Uterus (tissue), 4 donors: ENCODE results near the gene KCNJ10. TPM values are rescaled to one million over a fixed set of nuclear protein-coding genes. Genes with fewer than 3 reads are reported as not detected.

ENCODE experiments used
- DNase-seq, 2 donors: peaks; one replicate each; pipeline ENCODE4 v3.0.0-alpha.2; 2019 to 2020
- H3K27ac ChIP-seq, 2 donors: fragments of 200-600 bp; sonication (generic); 1 replicate in 1 of 2; 2 replicates in 1 of 2; pipeline ENCODE4 v1.5.1; 2016 to 2018
- H3K27me3 ChIP-seq, 2 donors: fragments of 200-600 bp; sonication (generic); one replicate each; pipeline ENCODE4 v1.5.1; 2018 to 2019; ENCODE audit warnings: control low read depth in 1 of 2
- H3K36me3 ChIP-seq, 2 donors: fragments of 200-600 bp; sonication (generic); one replicate each; pipeline ENCODE4 v1.5.1; 2019; ENCODE audit warnings: control low read depth in 1 of 2
- H3K4me1 ChIP-seq, 2 donors: fragments of 200-600 bp; sonication (generic); one replicate each; pipeline ENCODE4 v1.5.1; 2018 to 2019; ENCODE audit warnings: control low read depth in 1 of 2
- H3K4me3 ChIP-seq, 2 donors: fragments of 200-600 bp; sonication (generic); 1 replicate in 1 of 2; 2 replicates in 1 of 2; pipeline ENCODE4 v1.5.1; 2018 to 2019; ENCODE audit warnings: mild to moderate bottlenecking in 1 of 2
- H3K9me3 ChIP-seq, 2 donors: fragments of 200-600 bp; sonication (generic); one replicate each; pipeline ENCODE4 v1.5.1; 2019; ENCODE audit warnings: control low read depth in 1 of 2
- POLR2A ChIP-seq, 2 donors: fragments of 450-650 bp; IDR thresholded peaks; one replicate each; pipeline ENCODE4 v1.6.1; 2016; ENCODE audit warnings: antibody characterized with exemption in 2 of 2, mild to moderate bottlenecking in 1 of 2, moderate library complexity in 1 of 2
- intact Hi-C: fragments of 100-400 bp; cut with DNase I; formaldehyde crosslinking; loops from one replicate; pipeline ENCODE4 v1.15.1; 2023; ENCODE audit warnings: low total_unique reads
- total RNA-seq, 4 donors: library from RNA; depleted of rRNA in 3 of 4; stranded (reverse); fragments of >200 nt in 3 of 4; gene quantifications; one replicate each; pipeline versions ENCODE4 v1.1.0 to v1.2.4, GENCODE V29; 2014 to 2023
- TF ChIP-seq, protein P1 (sequence below), 4 experiments: fragments of 200-600 bp in 2 of 4; fragments of 450-650 bp in 2 of 4; sonication (generic) in 2 of 4; IDR thresholded peaks; one replicate each; pipeline ENCODE4 v1.5.1; 2016 to 2019; ENCODE audit warnings: antibody characterized with exemption in 4 of 4, mild to moderate bottlenecking in 2 of 4, moderate library complexity in 1 of 4
- donor health status: DM: yes; HTN: yes; CAD: no.

The KCNJ10 gene
- total RNA-seq, 4 donors from 2014 or later, result 0.58 TPM; not detected in 3

DNA sequence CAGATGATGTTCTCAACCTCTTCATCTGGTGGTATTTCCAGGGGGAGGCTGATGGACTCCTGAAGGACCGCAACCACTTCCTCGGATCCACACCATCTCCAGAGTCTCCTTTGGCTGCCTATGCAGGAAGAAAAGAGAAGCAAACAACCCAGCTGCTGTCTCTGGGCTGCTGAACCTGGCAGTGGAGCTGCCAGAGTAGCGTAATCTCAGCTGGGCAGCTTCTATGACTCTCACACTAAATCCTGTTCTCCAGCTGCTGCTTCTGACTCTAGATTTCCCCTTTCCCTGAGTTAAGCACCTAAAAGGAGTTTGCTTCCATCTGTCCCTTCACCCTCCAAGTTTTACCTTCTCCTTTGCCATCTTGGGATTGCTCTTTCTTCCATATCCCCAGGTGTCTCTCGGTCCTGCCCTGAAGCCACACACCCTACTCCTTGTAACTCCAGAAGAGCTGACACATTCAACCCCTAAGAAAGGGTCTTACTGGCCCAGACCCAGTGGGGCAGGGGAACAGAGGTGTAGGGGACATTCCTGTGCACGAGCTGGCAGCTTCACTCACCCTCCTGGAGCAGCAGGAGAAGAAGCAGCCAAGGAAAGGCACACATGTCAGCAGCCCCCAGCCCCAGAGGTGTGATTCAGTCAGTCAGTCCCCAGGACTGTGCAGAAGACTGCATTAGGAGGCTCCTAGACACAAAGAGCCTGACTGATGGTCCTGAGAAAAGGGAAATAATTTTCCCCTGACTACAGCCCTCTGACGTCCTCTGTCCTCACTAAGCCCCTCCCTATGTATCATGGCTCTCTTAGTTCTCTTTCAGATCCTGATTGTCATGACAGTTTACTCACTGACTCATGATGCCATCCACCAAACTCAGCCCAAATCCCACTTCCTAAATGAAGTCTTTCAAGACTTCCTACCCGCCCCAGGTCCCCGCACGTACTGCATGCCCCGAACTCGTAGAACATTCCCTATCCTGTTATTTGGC lies 116.1 kb downstream of the KCNJ10 start, which contains the start of gene SLAMF9:
Gene SLAMF9 (minus strand): TSS at position 702 of the 980 bp plus-strand sequence. CDS start 100 bp downstream, at position 602.
- no peaks in the 10 kb centered on the region for H3K4me1 ChIP-seq
- intact Hi-C loops, result no loop called here
- no peak within 1 kb of the TSS for H3K4me3 ChIP-seq
- DNase-seq, result no peak
- H3K36me3 ChIP-seq, result no peaks in the 10 kb centered on the region
- no peak within 1 kb of the TSS for H3K27ac ChIP-seq
- no peak for TF ChIP-seq POLR2A (IDR thresholded peaks at IDR 0.05)
- TF ChIP-seq, protein P1, sequence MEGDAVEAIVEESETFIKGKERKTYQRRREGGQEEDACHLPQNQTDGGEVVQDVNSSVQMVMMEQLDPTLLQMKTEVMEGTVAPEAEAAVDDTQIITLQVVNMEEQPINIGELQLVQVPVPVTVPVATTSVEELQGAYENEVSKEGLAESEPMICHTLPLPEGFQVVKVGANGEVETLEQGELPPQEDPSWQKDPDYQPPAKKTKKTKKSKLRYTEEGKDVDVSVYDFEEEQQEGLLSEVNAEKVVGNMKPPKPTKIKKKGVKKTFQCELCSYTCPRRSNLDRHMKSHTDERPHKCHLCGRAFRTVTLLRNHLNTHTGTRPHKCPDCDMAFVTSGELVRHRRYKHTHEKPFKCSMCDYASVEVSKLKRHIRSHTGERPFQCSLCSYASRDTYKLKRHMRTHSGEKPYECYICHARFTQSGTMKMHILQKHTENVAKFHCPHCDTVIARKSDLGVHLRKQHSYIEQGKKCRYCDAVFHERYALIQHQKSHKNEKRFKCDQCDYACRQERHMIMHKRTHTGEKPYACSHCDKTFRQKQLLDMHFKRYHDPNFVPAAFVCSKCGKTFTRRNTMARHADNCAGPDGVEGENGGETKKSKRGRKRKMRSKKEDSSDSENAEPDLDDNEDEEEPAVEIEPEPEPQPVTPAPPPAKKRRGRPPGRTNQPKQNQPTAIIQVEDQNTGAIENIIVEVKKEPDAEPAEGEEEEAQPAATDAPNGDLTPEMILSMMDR (IDR thresholded peaks at IDR 0.05), result no peak
- H3K27me3 ChIP-seq, result no peaks in the 10 kb centered on the region
- H3K9me3 ChIP-seq, result no peaks in the 10 kb centered on the region

DNA sequence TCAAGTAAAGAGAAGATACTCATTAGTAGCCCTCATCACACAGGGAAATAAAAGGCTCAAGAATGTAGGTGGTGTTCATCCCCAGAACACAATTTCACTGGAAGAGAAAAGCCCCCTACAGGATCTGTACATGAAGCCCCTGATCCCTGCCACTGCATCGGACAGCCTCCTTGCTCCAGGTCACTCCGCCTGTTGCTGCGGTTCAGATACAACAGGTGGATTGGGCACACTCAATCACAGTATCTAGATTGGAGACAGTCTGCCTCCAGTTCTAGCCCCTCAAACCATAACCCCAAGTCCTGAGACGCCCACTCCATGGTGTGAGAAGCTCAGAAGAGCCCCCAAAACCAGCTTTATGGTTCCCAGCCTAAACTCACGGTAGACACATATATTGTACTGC lies 117.0 kb downstream of the KCNJ10 start:
- no peaks in the 10 kb centered on the region for H3K9me3 ChIP-seq
- no peaks in the 10 kb centered on the region for H3K27me3 ChIP-seq
- H3K4me3 ChIP-seq, result no peak overlapping the region
- no peaks in the 10 kb centered on the region for H3K4me1 ChIP-seq
- intact Hi-C loops, result no loop called here
- no peak for DNase-seq
- no peak overlapping the region for H3K27ac ChIP-seq
- no peaks in the 10 kb centered on the region for H3K36me3 ChIP-seq
- TF ChIP-seq, protein P1 (IDR thresholded peaks at IDR 0.05), result no peak
- TF ChIP-seq POLR2A (IDR thresholded peaks at IDR 0.05), result no peak

DNA sequence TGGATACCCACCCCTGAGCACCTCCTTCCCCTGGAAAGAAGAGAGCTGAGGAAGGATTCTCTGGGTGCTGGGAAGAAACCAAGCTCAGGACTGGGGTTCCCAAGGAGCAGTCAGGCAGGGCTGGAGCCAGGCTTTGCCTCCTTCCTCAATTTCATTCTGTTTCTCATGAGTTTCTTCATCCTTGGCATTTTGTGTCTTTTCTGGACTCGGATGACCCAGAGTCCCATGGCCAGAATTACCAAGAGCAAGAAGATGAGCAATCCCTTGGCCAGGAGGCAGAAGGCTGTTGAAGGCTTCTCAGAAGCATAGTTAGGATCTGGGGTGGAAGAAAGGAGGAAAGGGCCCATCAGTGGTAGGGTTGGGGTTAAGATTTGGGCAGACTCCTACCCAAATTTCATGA lies 118.4 kb downstream of the KCNJ10 start:
- no peaks in the 10 kb centered on the region for H3K27me3 ChIP-seq
- H3K9me3 ChIP-seq, result no peaks in the 10 kb centered on the region
- H3K4me3 ChIP-seq, result no peak overlapping the region
- intact Hi-C loops, result no loop called here
- H3K27ac ChIP-seq, result no peak overlapping the region
- no peaks in the 10 kb centered on the region for H3K4me1 ChIP-seq
- H3K36me3 ChIP-seq, result no peaks in the 10 kb centered on the region
- no peak for DNase-seq
- TF ChIP-seq POLR2A (IDR thresholded peaks at IDR 0.05), result no peak
- TF ChIP-seq, protein P1 (IDR thresholded peaks at IDR 0.05), result no peak

DNA sequence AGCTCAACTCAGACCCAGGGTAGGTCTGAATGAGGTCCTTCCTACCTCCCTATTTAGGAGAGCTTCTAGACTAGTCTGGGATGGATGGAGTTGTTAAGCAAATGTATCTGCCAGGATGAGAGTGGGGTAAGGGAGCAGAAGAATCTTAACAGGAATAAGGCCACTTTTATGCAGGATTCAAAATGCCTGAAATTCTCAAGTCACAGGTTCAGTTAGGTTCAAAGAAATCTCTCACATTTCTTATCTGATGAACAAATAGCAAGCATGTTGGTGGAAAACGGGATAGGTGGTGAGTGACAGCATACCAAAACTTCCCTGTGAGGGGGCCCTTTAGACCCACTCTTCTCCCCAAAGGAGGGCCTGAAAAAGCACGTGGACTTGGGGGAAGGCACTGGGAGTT lies 118.9 kb downstream of the KCNJ10 start:
- Histone ChIP-seq H3K9me3 (no peaks in the 10 kb centered on the region), H3K4me1 (no peaks in the 10 kb centered on the region), H3K27ac (no peak overlapping the region), H3K27me3 (no peaks in the 10 kb centered on the region), H3K36me3 (no peaks in the 10 kb centered on the region), H3K4me3 (no peak overlapping the region)
- no peak for DNase-seq
- TF ChIP-seq, protein P1 (IDR thresholded peaks at IDR 0.05), result no peak
- no peak for TF ChIP-seq POLR2A (IDR thresholded peaks at IDR 0.05)
- intact Hi-C loops, result no loop called here

DNA sequence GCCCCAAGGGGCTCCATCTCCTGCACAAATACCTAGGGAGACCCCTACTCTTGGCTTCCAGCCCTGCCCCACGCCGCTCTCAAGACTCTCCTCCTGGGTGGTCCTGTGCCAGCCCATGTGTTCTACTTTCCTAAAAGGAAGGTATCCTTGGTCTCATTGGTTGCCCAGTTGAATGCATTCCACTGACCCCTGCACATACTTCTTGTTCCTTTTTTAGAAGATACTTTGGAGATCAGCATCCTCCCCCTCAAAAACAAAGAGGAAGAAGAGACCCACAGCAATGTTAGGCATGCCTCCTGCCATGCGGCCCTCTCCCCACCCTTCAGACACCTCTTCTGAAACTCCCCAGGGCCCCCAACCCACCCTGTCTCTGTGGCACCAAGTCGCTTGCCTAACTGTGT lies 120.0 kb downstream of the KCNJ10 start:
- no peak for DNase-seq
- TF ChIP-seq, protein P1 (IDR thresholded peaks at IDR 0.05), result no peak
- no peak for TF ChIP-seq POLR2A (IDR thresholded peaks at IDR 0.05)
- no peaks in the 10 kb centered on the region for H3K9me3 ChIP-seq
- intact Hi-C loops, result no loop called here
- H3K27ac ChIP-seq, result no peak overlapping the region
- no peak overlapping the region for H3K4me3 ChIP-seq
- H3K36me3 ChIP-seq, result no peaks in the 10 kb centered on the region
- H3K27me3 ChIP-seq, result no peaks in the 10 kb centered on the region
- no peaks in the 10 kb centered on the region for H3K4me1 ChIP-seq
